H9 (cell line): Measurements from ENCODE around the gene SOS1. TPM values are rescaled to one million over a fixed set of nuclear protein-coding genes. Genes with fewer than 3 reads are reported as not detected.

ENCODE experiments used
- DNase-seq: peaks from one replicate; pipeline ENCODE4 v3.0.0-alpha.2; 2017
- H2AFZ ChIP-seq: one replicate; pipeline ENCODE4 v1.6.1; 2013; ENCODE audit warnings: mild to moderate bottlenecking, low read length, control low read depth, moderate library complexity
- H2AK5ac ChIP-seq: 2 replicates; pipeline ENCODE4 v1.6.1; 2013; ENCODE audit warnings: low read length, control low read depth, mixed read lengths; ENCODE audit not compliant: insufficient read length
- H2BK120ac ChIP-seq: one replicate; pipeline ENCODE4 v1.6.1; 2013; ENCODE audit warnings: low read depth, mild to moderate bottlenecking, low read length, control low read depth, inconsistent platforms; ENCODE audit not compliant: poor library complexity, severe bottlenecking
- H2BK12ac ChIP-seq: 2 replicates; pipeline ENCODE4 v1.6.1; 2013; ENCODE audit warnings: low read length, control low read depth, mixed read lengths, low read depth; ENCODE audit not compliant: insufficient read length
- H2BK15ac ChIP-seq: 2 replicates; pipeline ENCODE4 v1.6.1; 2013; ENCODE audit warnings: low read depth, low read length, control low read depth
- H2BK20ac ChIP-seq: one replicate; pipeline ENCODE4 v1.6.1; 2013; ENCODE audit warnings: low read depth, mild to moderate bottlenecking, low read length, control low read depth, inconsistent platforms; ENCODE audit not compliant: poor library complexity, severe bottlenecking
- H2BK5ac ChIP-seq: 2 replicates; pipeline ENCODE4 v1.6.1; 2013; ENCODE audit warnings: low read length, control low read depth, mixed read lengths; ENCODE audit not compliant: insufficient read length
- H3K14ac ChIP-seq: 2 replicates; pipeline ENCODE4 v1.6.1; 2013; ENCODE audit warnings: low read length, control low read depth; ENCODE audit not compliant: insufficient read depth
- H3K18ac ChIP-seq: 2 replicates; pipeline ENCODE4 v1.6.1; 2013; ENCODE audit warnings: low read depth, mild to moderate bottlenecking, mixed read lengths, low read length, control low read depth; ENCODE audit not compliant: insufficient read length
- H3K23ac ChIP-seq: 2 replicates; pipeline ENCODE4 v1.6.1; 2013; ENCODE audit warnings: low read length, control low read depth, mixed read lengths, low read depth; ENCODE audit not compliant: insufficient read length
- H3K23me2 ChIP-seq: 2 replicates; pipeline ENCODE4 v1.6.1; 2013; ENCODE audit warnings: low read depth, mild to moderate bottlenecking, mixed read lengths, low read length, control low read depth; ENCODE audit not compliant: insufficient read length, poor library complexity, severe bottlenecking
- H3K27ac ChIP-seq: 2 replicates; pipeline ENCODE4 v1.5.1; 2013; ENCODE audit warnings: low read length, control low read depth, mixed read lengths, low read depth; ENCODE audit not compliant: insufficient read length
- H3K27me3 ChIP-seq: 2 replicates; pipeline ENCODE4 v1.6.1; 2013; ENCODE audit warnings: low read length, control low read depth, inconsistent platforms; ENCODE audit not compliant: insufficient read depth
- H3K4ac ChIP-seq: 2 replicates; pipeline ENCODE4 v1.6.1; 2013; ENCODE audit warnings: low read depth, mild to moderate bottlenecking, control low read depth, inconsistent platforms, low read length, moderate library complexity
- H3K4me1 ChIP-seq: 2 replicates; pipeline ENCODE4 v1.6.1; 2013; ENCODE audit warnings: low read length, control low read depth, inconsistent platforms; ENCODE audit not compliant: insufficient read depth
- H3K4me2 ChIP-seq: 2 replicates; pipeline ENCODE4 v1.6.1; 2013; ENCODE audit warnings: low read length, control low read depth, mixed read lengths; ENCODE audit not compliant: insufficient read length, insufficient read depth
- H3K56ac ChIP-seq: 2 replicates; pipeline ENCODE4 v1.6.1; 2013; ENCODE audit warnings: low read depth, mild to moderate bottlenecking, mixed read lengths, low read length, control low read depth; ENCODE audit not compliant: insufficient read length
- H3K79me1 ChIP-seq: 2 replicates; pipeline ENCODE4 v1.6.1; 2013; ENCODE audit warnings: low read depth, mild to moderate bottlenecking, moderate library complexity, low read length, control low read depth, inconsistent platforms; ENCODE audit not compliant: insufficient read depth, poor library complexity, severe bottlenecking
- H3K79me2 ChIP-seq: 2 replicates; pipeline ENCODE4 v1.6.1; 2013; ENCODE audit warnings: low read length, control low read depth, inconsistent platforms; ENCODE audit not compliant: insufficient read depth
- H3K9ac ChIP-seq: 2 replicates; pipeline ENCODE4 v1.6.1; 2013; ENCODE audit warnings: low read length, control low read depth, mixed read lengths; ENCODE audit not compliant: insufficient read length; ENCODE audit errors: extremely low read depth
- H3K9me3 ChIP-seq: one replicate; pipeline ENCODE4 v1.6.1; 2013; ENCODE audit warnings: low read depth, low read length, inconsistent platforms; ENCODE audit not compliant: control insufficient read depth
- H3T11ph ChIP-seq: one replicate; pipeline ENCODE4 v1.6.1; 2013; ENCODE audit warnings: mild to moderate bottlenecking, low read length, control low read depth, inconsistent platforms
- H4K20me1 ChIP-seq: one replicate; pipeline ENCODE4 v1.6.1; 2013; ENCODE audit not compliant: control insufficient read depth, insufficient read length, insufficient read depth
- H4K5ac ChIP-seq: 2 replicates; pipeline ENCODE4 v1.6.1; 2013; ENCODE audit warnings: low read depth, mild to moderate bottlenecking, mixed read lengths, low read length, control low read depth; ENCODE audit not compliant: insufficient read length
- H4K8ac ChIP-seq: replicated peaks from 2 replicates; pipeline ENCODE4 v1.6.1; 2013; ENCODE audit warnings: low read length, control low read depth, mixed read lengths, low read depth; ENCODE audit not compliant: insufficient read length
- H4K91ac ChIP-seq: 2 replicates; pipeline ENCODE4 v1.6.1; 2013; ENCODE audit warnings: low read depth, mild to moderate bottlenecking, moderate library complexity, mixed read lengths, low read length, control low read depth; ENCODE audit not compliant: insufficient read length
- H3K27ac Mint-ChIP-seq, 3 experiments: 2 replicates in 2 of 3; 3 replicates in 1 of 3; pipeline ENCODE4 v1.8.0; 2020 to 2021; ENCODE audit warnings: mixed read lengths in 3 of 3, mild to moderate bottlenecking in 1 of 3, moderate library complexity in 1 of 3
- H3K27me3 Mint-ChIP-seq: 2 replicates; pipeline ENCODE4 v1.8.0; 2021; ENCODE audit warnings: low read depth, mild to moderate bottlenecking, moderate library complexity, mixed read lengths
- H3K36me3 Mint-ChIP-seq, 3 experiments: 2 replicates in 2 of 3; 3 replicates in 1 of 3; pipeline ENCODE4 v1.8.0; 2020 to 2021; ENCODE audit warnings: low read depth in 3 of 3, mixed read lengths in 3 of 3; ENCODE audit not compliant: insufficient read depth in 1 of 3
- H3K4me1 Mint-ChIP-seq, 2 experiments: 2 replicates each; pipeline ENCODE4 v1.8.0; 2020; ENCODE audit warnings: mixed read lengths in 2 of 2
- H3K4me3 Mint-ChIP-seq, 2 experiments: 2 replicates in 1 of 2; 3 replicates in 1 of 2; pipeline ENCODE4 v1.8.0; 2020 to 2021; ENCODE audit warnings: mild to moderate bottlenecking in 2 of 2, mixed read lengths in 2 of 2, moderate library complexity in 1 of 2
- H3K9me3 Mint-ChIP-seq, 2 experiments: 2 replicates in 1 of 2; 3 replicates in 1 of 2; pipeline ENCODE4 v1.8.0; 2020; ENCODE audit warnings: mild to moderate bottlenecking in 2 of 2, mixed read lengths in 2 of 2, moderate library complexity in 1 of 2
- CTCF ChIP-seq: fragments of 200-600 bp; sonication (generic); conservative IDR thresholded peaks from 3 replicates; pipeline ENCODE4 v1.8.0; 2021; ENCODE audit warnings: antibody characterized with exemption, mild to moderate bottlenecking
- WGBS: extraction: QIAGEN DNeasy Blood & Tissue Kit; methylation state at CpG from one replicate; pipeline ENCODE4 v1.1.7; 2013; ENCODE audit warnings: missing lambda C conversion rate, low lambda C conversion rate, mixed read lengths; ENCODE audit not compliant: insufficient read length; ENCODE audit errors: extremely low coverage; 5-methylcytosine and 5-hydroxymethylcytosine counted together
- total RNA-seq: library from RNA; stranded (reverse); gene quantifications from 2 replicates; pipeline ENCODE4 v1.2.1, GENCODE V29; 2021

Gene SOS1
- total RNA-seq, 1 experiment from 2014 or later = 35.8 TPM

GRCh38 chr2:38933653-38934052 lies 187.2 kb downstream of the SOS1 start:
- DNase-seq = no peak
- H3K79me1 ChIP-seq = no peaks in the 10 kb centered on the region
- no peak overlapping the region for H2BK20ac ChIP-seq
- no peak overlapping the region for H3K4me2 ChIP-seq
- no peaks in the 10 kb centered on the region for H3K79me2 ChIP-seq
- H3K27me3 Mint-ChIP-seq = no peaks in the 10 kb centered on the region
- no peak overlapping the region for H2BK12ac ChIP-seq
- H3K9ac ChIP-seq = no peak overlapping the region
- H3K27ac Mint-ChIP-seq = no peak overlapping the region
- H2AFZ ChIP-seq = no peak overlapping the region
- H3K9me3 Mint-ChIP-seq = no peaks in the 10 kb centered on the region
- no peak overlapping the region for H3K4me3 Mint-ChIP-seq
- H2BK5ac ChIP-seq = no peak overlapping the region
- no peaks in the 10 kb centered on the region for H3K9me3 ChIP-seq
- H3K4me1 ChIP-seq = no peaks in the 10 kb centered on the region
- TF ChIP-seq CTCF = no peak
- no peaks in the 10 kb centered on the region for H3K4me1 Mint-ChIP-seq
- no peaks in the 10 kb centered on the region for H4K20me1 ChIP-seq
- H3K14ac ChIP-seq = no peak overlapping the region
- H4K8ac ChIP-seq = no peak overlapping the region
- H3K36me3 Mint-ChIP-seq = no peaks in the 10 kb centered on the region
- no peak overlapping the region for H2BK15ac ChIP-seq
- no peaks in the 10 kb centered on the region for H3K27me3 ChIP-seq
- H3K4ac ChIP-seq = no peak overlapping the region
- H3K56ac ChIP-seq = no peak overlapping the region
- H3T11ph ChIP-seq = no peak overlapping the region
- no peaks in the 10 kb centered on the region for H3K23me2 ChIP-seq
- no CpG with 5 or more reads among the region's 3 CpGs for WGBS
- no peak overlapping the region for H3K23ac ChIP-seq
- H3K27ac ChIP-seq = no peak overlapping the region
- no peak overlapping the region for H4K5ac ChIP-seq
- H2BK120ac ChIP-seq = no peak overlapping the region
- no peak overlapping the region for H3K18ac ChIP-seq
- H4K91ac ChIP-seq = no peak overlapping the region
- H2AK5ac ChIP-seq = no peak overlapping the region
